ENCODE data around the gene TMEM129. TPM values are rescaled to one million over a fixed set of nuclear protein-coding genes. Genes with fewer than 3 reads are reported as not detected.

TMEM129 gene, protein sequence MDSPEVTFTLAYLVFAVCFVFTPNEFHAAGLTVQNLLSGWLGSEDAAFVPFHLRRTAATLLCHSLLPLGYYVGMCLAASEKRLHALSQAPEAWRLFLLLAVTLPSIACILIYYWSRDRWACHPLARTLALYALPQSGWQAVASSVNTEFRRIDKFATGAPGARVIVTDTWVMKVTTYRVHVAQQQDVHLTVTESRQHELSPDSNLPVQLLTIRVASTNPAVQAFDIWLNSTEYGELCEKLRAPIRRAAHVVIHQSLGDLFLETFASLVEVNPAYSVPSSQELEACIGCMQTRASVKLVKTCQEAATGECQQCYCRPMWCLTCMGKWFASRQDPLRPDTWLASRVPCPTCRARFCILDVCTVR
- total RNA-seq, result 60.8 and 88.7 TPM in 2 replicates

DNA sequence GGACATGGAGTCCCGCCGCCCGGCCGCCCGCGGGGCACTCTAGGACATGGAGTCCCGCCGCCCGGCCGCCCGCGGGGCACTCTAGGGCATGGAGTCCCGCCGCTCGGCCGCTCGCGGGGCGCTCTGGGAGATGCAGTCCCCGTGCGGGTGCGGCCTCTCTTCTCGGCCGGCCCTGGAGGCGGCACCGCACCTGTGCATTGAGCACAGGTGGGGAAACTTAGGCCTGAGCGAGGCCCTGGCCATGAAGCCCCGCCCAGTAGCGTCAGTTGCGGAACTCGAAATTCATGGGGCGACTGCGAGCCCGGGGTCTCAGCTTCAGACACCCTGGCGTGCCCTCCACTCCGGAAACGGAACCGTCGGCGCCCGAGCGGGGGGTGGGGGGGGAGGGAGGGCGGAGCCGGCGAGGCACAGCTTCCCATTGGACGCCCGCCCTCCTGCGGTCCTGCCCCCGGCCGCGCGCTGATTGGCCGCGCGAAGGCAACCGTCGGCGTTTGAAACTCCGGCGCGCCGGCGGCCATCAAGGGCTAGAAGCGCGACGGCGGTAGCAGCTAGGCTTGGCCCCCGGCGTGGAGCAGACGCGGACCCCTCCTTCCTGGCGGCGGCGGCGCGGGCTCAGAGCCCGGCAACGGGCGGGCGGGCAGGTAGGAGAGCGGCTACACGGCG, at the start of gene TMEM129, which contains the start of gene TACC3:
Gene TMEM129, minus strand, starts transcription at position 321 of the 663 bp plus-strand sequence. CDS start 486 bp downstream, outside the sequence.
Gene TACC3, plus strand, starts transcription at position 519 of the 663 bp plus-strand sequence. CDS start 1,901 bp downstream, outside the sequence.
- peak; percentile 90 for DNase-seq (ENCODE audit: low read depth)

DNA sequence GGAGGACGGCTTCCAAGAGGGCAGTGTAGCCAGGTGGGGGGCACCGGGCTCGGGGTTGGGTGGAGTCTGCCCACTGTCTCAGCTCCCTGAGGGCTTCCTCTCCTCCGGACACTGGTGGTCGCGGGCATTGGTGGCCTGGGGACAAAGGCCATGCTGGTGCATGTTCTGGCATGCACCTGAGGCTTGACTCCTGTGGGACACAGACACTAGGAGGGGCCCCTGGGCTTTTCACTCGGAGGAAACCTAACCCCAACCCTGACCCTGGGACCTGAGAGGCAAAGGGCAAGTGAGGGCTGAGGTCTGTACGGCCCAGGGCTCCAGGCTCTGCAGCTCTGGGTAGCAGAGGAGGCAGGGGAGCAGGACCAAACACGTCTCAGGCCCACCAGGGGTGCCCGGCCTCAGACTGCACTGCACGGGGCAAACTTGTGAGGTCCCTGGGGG, 49.7 kb upstream of the TMEM129 start:
- DNase-seq (ENCODE audit: low read depth), result no peak

DNA sequence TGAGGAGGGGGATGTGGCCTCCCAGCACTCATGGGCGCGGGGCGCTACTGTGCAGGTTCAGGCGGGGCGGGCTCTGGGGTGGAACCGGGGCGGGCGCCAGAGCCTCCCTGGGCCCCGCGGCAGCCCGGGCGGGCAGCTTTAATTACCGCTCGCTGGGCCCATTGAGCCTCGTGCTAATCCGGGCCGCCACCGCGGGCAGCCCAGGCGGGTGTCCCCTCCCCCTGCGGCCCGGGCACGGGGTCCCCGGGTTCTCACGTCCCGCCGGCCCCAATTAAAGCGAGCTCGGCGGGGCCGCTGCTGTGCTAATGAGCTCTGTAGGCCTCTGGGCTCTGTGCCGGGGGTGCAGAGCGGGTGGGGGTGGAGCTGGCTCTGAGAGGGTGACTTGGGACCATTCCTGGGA, 49.1 kb upstream of the TMEM129 start:
- DNase-seq (ENCODE audit: low read depth), result no peak

DNA sequence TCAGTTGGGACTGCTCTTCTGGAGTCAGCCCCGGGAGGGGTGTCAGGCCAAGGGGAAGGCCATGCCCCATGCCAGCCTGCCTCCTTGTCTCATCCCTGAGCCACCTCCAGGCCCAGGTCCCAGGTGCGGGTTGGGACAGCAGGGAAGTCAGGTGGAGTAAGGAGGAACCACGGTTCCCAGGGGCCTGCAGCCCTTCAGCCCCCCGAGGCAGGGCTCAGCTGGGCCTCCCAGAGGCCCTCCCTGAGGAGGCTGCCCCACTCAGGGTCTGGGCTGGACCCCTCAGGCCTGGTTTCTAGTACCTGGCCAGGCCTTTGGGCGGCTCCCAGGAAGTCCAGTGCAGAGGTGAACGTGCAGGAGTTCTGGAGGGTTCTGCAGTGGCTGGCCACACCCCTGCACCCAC, 48.6 kb upstream of the TMEM129 start:
- no peak for DNase-seq (ENCODE audit: low read depth)

DNA sequence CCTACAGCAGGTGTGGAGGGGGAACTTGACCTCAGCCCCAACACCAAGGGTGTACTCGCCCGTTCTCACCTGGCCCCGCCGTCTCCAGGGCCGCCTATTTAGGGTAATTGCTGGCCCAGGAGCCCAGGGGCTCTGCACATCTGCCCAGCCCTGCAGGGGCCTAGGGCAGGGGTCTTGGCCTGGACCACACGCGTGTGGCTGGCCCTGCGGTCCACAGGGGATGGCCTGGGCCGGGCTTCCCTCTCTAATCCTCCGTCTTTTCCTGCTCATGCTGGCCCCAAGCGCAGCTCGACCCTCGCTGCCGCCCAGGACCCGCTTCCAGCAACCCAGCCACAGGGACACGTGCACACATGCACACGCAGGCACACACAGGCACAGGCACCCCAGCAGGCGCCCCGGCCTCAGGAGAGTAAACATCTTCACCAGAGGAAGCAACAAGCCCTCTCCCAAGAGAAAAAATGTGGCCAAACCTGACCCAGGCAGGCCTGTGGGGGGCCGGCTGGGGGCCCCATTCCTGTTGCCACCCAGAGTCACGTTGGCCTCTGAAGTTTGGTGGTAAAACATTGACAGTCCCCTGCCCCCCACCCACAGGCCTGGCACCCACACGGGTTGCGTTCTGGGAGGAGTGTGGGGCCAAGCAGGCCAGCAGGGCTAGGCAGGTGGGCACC, 47.4 kb upstream of the TMEM129 start:
- DNase-seq (ENCODE audit: low read depth), result no peak

DNA sequence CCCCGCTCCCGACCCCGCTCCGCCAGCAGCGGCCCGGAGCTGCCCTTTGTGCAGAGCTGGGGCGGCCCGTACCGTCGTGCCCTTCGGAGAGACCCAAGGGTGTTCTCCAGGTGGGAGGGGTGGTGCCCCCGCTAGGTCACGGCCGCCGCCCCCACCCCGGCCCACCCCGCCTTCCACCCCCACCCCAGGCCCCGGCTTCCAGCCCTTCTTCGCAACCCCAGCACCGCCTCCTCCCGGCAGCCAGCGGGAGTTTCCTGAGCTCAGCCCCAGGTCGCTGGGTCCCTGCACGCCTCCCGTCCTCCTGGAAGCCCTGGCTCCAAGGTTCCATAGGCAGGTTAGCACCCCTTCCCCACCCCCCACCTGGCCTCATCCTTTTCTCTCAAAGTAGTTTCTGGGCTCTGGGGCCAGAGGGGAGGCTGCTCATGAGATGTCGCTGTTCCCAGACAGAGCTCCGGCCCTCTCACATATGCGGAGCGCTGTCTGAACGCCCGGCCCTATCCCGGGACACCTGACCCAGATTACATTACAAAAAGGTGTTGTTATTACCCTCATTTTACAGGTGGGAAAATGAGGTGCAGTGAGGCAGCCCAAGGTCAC, 46.7 kb upstream of the TMEM129 start:
- no peak for DNase-seq (ENCODE audit: low read depth)

DNA sequence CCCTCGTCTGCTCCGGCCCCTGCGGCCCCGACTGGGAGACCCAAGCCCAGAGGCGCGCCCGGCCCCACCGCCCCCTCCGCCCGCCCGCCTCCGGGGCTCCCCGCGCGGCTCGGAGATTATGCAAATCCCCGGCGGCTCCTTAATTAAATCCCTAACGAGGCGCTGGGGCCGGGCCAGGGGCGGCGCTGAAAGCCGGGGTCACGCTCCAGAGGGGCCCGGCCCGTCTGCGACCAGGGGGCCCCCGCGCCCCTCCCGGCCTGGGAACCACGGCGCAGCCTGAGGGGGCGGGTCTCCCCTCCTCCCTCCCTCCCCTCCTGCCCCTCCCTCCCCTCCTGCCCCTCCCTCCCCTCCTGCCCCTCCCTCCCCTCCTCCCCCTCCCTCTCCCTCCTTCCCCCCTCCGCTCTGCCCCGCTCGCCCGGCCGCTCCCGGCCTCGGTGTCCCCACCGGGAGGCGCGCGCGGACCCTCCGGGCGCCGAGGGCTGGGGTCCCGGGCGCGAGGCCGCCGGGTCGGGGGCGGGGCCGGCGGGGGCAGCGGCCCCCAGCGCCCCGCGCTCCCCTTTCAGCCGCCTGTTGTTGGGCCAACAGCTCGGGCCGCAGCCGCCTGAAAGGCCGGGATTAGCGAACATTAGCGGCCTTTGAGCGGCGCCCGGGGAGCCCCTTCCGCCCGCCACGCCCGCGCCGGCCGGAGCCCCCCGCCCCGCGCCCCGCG, 46.1 kb upstream of the TMEM129 start:
- no peak for DNase-seq (ENCODE audit: low read depth)

DNA sequence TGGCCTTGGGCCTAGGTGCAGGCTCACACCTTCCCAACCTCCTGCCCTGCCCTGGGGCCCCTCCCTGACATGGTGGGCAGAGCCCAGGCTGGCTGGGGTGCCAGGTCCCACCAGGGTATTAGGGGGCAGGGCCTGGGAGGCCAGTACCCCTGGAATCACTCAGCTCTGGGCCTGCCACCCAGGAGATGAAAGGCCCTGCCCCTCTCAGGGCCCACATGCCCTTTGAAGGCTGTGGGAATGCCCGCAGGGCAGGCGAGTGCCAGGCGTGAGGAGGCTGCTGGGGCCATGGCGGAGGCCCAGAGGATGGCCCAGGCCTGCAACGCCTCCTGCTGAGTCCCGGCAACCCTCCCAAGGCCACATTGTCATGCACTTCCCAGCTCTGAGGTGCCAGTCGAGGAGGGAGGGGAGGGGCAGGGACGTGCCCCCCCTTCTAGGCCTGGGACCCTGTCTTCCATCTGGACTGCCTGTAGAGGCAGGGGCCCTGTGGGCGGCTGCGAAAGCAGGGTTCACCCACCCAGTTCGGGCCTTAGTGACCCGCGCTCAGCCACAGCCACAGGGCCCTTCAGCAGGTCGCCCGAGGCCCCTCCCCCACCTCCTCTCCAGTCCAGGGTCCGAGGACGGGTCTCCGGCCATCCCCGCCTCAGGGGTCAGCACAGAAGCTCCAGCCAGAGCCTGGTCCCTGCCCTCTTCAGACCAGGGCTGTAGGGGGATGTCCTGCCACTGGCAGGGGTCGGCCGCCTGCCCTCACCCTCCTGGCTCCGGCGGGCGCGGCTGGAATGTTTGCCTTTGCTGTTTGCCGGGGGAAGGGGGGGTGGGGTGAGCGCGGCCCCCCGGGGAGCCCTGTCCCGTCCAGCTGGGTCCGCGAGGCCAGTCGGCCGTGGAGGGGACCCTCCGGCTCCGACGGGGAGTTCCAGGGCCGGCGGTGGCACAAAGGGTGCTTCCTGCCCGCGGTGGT, 45.3 kb upstream of the TMEM129 start:
- DNase-seq (ENCODE audit: low read depth), result no peak

DNA sequence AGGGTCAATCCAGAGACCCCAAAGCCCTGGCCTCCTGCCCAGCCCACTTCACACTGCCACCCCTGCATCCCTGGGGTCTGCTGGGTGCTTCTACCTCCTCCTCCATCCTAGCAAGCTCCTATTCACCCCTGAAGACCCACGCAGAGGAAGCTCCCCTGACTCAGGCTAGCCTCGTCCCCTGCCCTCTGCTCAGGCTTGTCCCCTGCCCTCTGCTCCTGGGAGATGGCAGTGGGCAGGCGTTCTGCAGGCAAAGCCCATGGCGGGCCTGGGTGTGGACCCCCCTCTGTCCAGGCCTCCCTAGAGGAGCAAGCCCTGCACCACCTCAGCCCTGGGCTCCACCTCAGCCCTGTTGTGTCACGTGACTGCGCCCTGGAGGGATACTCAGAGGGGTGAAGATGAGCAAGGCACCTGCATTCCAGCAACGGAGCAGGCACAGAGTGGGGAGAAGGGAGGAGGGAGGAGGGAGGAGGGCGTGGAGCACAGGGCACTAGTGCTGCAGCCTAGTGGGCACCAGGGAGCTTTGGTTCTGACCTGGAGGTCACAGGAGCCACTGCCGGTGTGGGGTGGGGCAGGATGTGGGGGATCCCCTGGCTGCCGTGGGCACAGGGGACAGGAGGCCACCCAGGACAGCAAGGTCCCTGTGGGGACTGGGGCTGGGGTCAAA, 44.4 kb upstream of the TMEM129 start:
- no peak for DNase-seq (ENCODE audit: low read depth)

DNA sequence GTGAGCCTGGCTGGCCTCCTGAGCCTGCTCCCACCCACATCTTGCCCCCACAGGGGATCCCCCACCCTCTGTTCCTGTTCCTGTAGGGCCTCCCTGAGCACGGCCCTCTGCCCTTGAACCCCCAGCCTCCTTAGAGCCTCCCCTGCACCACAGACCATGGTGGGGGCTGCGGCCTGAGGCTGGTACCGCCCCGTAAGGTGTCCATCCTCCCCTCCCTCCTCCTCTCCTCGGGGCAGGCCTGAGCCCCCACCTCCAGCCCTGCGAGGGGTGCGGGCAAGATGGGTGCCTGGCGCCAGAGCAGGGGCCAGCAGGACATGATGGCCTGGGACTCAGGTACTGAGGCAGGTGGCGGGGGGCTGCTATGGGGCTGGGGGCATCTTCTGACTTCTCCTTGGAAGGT, 43.5 kb upstream of the TMEM129 start:
- DNase-seq (ENCODE audit: low read depth), result no peak

DNA sequence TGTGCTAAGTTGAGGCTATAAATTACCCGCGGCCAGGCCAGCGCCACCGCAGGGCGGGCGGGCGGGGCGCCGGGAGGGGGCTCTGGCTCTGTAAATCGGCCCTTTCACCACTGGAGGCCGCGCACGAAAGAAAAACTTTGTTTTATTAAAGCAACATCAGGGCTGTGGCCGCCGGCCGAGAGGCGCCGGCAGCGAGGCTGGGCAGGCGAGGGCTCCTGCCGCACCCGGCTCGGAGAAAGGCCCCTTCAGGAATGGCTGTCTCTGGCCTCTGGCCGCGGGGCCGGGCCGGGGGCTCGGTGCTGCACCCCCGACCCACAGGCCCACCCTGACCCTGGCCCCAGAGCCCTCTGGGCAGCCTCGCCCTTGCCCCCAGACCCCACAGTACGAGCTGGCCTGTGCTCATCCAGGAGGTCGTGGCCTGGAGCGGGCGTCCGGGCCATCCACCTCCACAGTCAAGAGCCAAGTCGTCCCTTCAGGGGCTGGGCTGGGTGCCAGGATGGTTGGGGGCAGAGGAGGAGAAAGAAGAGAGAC, 42.5 kb upstream of the TMEM129 start:
- no peak for DNase-seq (ENCODE audit: low read depth)

DNA sequence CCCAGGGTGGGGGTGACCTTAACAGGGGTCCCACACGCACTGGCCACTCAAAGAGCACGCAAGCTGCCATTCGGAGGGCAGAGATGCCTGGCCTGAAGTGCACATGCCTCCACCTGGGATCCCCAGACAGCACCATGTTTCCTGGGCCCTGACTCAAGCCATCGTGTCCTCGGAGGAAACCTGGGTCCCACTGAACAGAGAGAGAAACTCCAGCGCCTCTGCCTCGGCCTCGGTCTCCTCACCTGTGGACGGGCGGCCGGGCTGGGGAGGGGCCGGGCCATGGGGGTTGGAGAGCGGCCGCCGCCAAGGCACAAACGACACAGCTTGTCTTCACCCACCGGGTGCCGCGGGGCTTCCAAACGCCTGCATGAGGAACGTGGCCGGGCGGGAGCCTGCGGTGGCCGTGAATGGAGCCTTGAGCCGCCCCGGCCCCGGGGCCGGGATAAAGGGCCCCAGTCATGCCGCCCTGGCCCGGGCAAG, 42.0 kb upstream of the TMEM129 start:
- no peak for DNase-seq (ENCODE audit: low read depth)

DNA sequence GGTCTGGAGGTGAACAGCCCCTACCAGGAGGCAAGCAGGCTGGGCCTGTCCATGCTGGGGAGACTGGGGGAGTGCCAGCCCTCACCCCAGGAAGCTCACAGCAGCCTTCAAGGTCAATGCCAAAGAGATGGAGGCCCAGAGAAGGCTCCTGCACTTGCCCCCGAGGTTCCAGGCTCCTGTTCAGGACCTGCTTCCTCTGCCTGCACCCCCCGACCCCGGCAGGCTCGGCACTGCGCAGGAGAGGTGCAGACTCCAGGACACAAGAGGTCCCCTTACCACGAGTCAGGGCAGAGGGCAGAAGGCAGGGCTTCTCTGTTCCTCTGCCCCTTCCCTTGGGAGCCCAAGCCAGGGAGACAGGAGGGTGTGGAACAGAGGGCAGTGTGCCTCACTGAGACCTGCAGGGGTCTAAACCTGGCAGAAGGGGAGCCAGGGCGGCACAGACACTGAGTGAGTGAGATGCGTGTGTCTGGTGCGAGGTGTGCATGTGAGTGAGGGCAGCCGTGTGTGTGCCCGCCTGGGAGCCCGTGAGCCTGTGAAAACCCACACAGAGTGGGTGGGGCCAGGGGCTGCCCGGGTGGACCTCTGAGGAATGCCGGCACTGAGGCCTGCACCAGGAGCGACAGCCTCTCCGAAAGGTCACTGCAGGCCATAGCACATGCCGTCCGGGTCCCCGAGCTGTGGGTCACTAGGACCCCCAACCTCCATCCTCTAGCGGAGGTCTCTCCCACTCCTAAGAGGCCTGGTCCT, 41.3 kb upstream of the TMEM129 start:
- DNase-seq (ENCODE audit: low read depth), result no peak

DNA sequence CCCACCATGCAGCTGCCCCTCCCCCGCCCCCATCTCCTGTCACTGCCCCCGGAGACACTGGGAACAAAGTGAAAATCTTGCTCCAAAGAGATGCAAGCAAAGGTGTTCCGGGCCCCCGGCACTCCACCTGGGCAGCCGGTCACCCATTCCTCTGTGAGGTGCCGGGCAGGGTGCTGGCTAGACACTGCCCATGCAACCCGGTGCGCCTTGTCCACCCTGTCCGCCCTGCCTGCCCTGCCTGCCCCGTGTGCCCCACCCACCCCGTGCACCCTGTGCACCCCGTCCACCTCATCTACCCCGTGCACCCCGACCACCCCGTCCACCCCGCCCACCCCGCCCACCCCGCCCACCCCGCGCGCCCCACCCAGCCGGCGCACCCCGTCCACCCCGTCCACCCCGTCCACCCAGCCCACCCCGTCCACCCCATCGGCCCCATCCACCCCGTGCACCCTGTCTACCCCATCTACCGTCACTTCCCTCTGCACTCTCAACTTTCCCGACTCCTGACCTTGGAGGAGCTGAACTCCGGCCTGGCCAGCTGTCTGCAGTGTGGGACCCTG, 40.1 kb upstream of the TMEM129 start:
- DNase-seq (ENCODE audit: low read depth), result no peak

DNA sequence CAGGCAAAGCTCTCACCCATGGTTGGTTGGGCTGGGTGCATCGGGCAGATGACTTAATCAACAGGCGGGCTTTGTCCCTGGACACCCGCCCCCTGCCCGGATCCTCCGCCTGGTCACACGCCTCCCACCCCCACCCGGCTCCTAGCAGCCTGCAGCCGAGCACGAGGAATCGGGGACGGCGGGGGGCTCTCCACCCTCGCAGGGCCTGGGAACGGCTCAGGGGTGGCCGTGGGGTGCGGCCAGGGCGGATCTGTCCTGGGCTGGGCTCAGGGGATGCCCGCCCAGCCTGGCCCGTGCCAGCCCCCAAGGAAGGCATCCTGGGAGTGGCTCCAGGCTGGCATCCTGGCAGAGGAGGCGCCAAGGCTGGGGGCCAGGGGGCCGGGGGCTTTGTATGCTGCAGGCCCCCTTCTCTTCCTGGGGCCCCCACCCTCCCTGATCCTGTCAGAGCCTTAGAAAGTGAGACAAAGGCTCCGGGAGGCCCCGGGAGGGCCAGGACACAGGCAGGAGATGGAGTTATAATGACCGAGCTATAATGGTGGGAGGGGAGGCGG, 39.5 kb upstream of the TMEM129 start:
- no peak for DNase-seq (ENCODE audit: low read depth)

DNA sequence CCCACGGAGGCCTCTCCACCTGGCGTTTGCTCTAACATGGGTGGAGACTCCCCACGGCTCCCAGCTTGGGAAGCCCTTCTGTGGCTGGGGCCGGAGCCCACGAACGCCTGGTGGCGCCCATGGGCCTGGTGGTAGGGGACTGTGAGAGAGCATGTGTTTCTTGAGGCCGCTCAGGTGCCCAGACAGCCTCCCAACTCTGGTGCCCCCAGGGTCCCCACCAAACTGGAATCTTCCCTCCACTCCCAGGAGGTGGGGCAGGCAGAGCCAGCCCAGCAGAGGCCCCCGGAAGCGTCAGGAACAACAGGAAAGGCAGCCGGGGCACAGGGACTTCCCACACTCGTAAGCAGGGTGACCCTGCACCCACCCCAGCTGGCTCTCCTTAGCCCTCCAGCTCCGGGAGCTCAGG, 38.7 kb upstream of the TMEM129 start:
- no peak for DNase-seq (ENCODE audit: low read depth)

DNA sequence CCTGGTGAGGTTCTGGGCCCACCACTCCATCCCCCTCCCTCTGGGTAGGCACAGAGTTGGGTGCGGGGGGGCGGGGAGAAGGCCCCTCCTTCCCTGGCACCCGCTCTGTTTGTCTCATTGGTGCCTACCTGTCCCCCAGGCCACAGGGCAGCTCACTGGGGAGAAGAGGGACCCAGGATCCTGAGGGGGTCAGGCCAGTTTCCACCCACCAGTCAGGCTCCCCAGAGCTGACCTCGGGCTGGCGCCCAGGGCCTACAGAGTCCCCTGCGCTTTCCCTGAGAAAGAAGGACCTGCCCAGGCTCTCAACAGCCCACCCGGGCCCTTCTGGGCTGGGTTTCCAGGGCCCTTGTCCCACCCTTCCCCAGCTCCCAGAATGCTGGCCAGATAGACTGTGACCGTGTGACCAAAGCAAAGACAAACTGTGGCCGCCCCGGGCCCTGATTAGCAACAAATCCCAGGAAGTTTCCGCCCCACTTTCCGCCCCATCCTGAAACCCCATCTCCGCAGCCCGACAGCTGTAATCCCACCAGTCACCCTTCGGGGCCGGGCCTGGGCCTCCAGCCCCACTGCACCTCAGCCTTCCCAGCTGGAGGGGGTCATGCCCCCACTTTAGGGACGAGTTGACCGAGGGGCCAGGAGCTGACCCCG, 38.2 kb upstream of the TMEM129 start:
- no peak for DNase-seq (ENCODE audit: low read depth)

Data from renal cortical epithelial cell (primary cell).